ENCODE measurements around the gene MUC2. TPM values are rescaled to one million over a fixed set of nuclear protein-coding genes. Genes with fewer than 3 reads are reported as not detected.

Gene MUC2
- total and polyA plus RNA-seq, 10 of the 15 experiments (the other 5 are each of a cell fraction or from before 2014, with no cell fraction given): 0.23 TPM; not detected in 9

GRCh38 chr11:1069740-1070139 lies 4.9 kb upstream of the MUC2 start:
- POLR2A ChIA-PET: no interaction called here
- CTCF ChIA-PET: no interaction called here
- RAD21 ChIA-PET (ENCODE audit: unreplicated experiment): no interaction called here
- H3K4me3 ChIP-seq: no peak overlapping the region
- H3K27me3 ChIP-seq (replicated peaks in 1 of 2; ENCODE audit: control insufficient read depth in 2 of 2, insufficient read depth in 2 of 2, low read length in 1 of 2): no peaks in the 10 kb centered on the region
- intact Hi-C loops (cut with micrococcal nuclease; ENCODE audit: unreplicated experiment) (no loop called here), in situ Hi-C loops (cut with MboI) (no loop called here)
- H2AFZ ChIP-seq (ENCODE audit: control insufficient read depth, low read depth, low read length): no peak overlapping the region
- no peak overlapping the region for H3K9ac ChIP-seq (ENCODE audit: control insufficient read depth, insufficient read depth, low read length)
- no peaks in the 10 kb centered on the region for H4K20me1 ChIP-seq (ENCODE audit: control insufficient read depth, insufficient read depth)
- H3K36me3 ChIP-seq (ENCODE audit: control insufficient read depth in 2 of 2, insufficient read depth in 2 of 2, low read length in 1 of 2): no peaks in the 10 kb centered on the region
- no peaks in the 10 kb centered on the region for H3K4me1 ChIP-seq (ENCODE audit: control insufficient read depth, insufficient read depth, low read length)
- no peak for TF ChIP-seq MLLT1 (IDR thresholded peaks at IDR 0.05)
- no peak for TF ChIP-seq IRF4 (IDR thresholded peaks at IDR 0.05; ENCODE audit: low read depth, low read length)
- TF ChIP-seq PML (IDR thresholded peaks at IDR 0.05; ENCODE audit: low read length): no peak
- TF ChIP-seq USF1 (IDR thresholded peaks at IDR 0.05; ENCODE audit: borderline replicate concordance, extremely low read length, insufficient read depth, low read depth, low read length): no peak
- TF ChIP-seq RB1 (IDR thresholded peaks at IDR 0.05; ENCODE audit: borderline replicate concordance): no peak
- TF ChIP-seq CBX3 (IDR thresholded peaks at IDR 0.05; ENCODE audit: borderline replicate concordance, low read depth): no peak
- no peak for TF ChIP-seq PBX3 (IDR thresholded peaks at IDR 0.05; ENCODE audit: insufficient replicate concordance, low read depth, low read length)
- TF ChIP-seq ZNF274 (IDR thresholded peaks at IDR 0.05; ENCODE audit: insufficient read depth, insufficient read length): no peak
- DNase-seq (ENCODE audit: low read depth, low spot score) (no peak), ATAC-seq (no peak), FAIRE-seq (no peak)
- SMC1A ChIA-PET (ENCODE audit: uncharacterized antibody, unreplicated experiment): no interaction called here
- H3K27ac ChIP-seq (ENCODE audit: control insufficient read depth, insufficient read depth): no peak overlapping the region
- H3K4me2 ChIP-seq (ENCODE audit: control insufficient read depth, insufficient read depth): no peak overlapping the region
- H3K79me2 ChIP-seq (ENCODE audit: control insufficient read depth, insufficient read depth, low read length): no peaks in the 10 kb centered on the region
- BruUV-seq (replicated peaks): no TSS peak
- no peaks in the 10 kb centered on the region for H3K9me3 ChIP-seq (replicated peaks; ENCODE audit: control insufficient read depth, insufficient read depth, low read length)
